Ishikawa (cell line): ENCODE measurements around the gene INAFM2.

Experiments used
- EP300 ChIP-seq: IDR thresholded peaks from 2 replicates; pipeline ENCODE4 v1.6.1; 2012; ENCODE audit warnings: borderline replicate concordance
- NFIC ChIP-seq: IDR thresholded peaks from 2 replicates; pipeline ENCODE4 v1.6.1; 2012
- TCF12 ChIP-seq: IDR thresholded peaks from 2 replicates; pipeline ENCODE4 v1.6.1; 2012; ENCODE audit warnings: low read depth
- TEAD4 ChIP-seq: IDR thresholded peaks from 2 replicates; pipeline ENCODE4 v1.6.1; 2012
- YY1 ChIP-seq: IDR thresholded peaks from 2 replicates; pipeline ENCODE4 v1.6.1; 2012; ENCODE audit warnings: low read depth

DNA sequence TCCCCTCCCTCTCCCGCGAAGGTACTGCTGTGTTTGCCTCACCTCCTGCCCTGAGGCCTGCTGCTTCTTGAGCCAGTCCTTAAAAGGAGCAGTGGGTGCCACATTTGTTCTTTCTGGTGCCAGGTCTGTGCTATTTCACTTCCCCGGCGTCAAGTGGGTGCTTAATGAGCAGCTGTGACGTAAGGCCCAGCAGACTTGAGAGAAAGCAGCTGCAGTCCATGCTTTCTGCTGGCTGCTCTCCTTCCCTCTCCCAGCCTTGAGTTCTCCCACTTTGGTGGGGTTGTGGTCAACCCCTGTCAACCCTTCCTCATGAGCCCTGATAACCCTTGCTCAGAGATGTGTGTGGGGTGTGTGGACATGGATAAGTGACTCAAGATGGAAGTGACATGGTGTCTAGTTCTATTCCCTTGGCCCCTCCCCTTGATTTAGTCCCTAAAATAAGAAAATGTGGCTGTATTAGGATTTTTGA, 6.9 kb downstream of the INAFM2 start:
- TF ChIP-seq EP300 (no peak), YY1 (no peak), TCF12 (no peak), NFIC (no peak), TEAD4 (no peak)
